AG09319 (cell line): ENCODE measurements around the gene ITPRIPL2.

ENCODE experiments used
- DNase-seq: peaks from one replicate; pipeline ENCODE4 v3.0.0-alpha.2; 2010; ENCODE audit warnings: low read depth; ENCODE audit errors: extremely low read depth
- CTCF ChIP-seq: IDR thresholded peaks from 2 replicates; pipeline ENCODE4 v1.5.1; 2011; ENCODE audit warnings: low read depth, mild to moderate bottlenecking, inconsistent platforms, low read length, moderate library complexity

The ITPRIPL2 gene

GRCh38 chr16:19073863-19074262, 39.9 kb upstream of the ITPRIPL2 start:
- no peak for TF ChIP-seq CTCF
- DNase-seq: no peak

GRCh38 chr16:19075511-19075910, 38.3 kb upstream of the ITPRIPL2 start:
- DNase-seq: no peak

GRCh38 chr16:19077879-19078278, 35.9 kb upstream of the ITPRIPL2 start:
- TF ChIP-seq CTCF: no peak
- no peak for DNase-seq

More at GRCh38 chr16:19075511-19075910, 38.3 kb upstream of the ITPRIPL2 start:
- TF ChIP-seq CTCF: no peak

GRCh38 chr16:19083670-19084069, 30.1 kb upstream of the ITPRIPL2 start:
- no peak for DNase-seq
- no peak for TF ChIP-seq CTCF

- no peak for DNase-seq
- no peak for TF ChIP-seq CTCF
These were observed 29.6 kb upstream of the ITPRIPL2 start for GRCh38 chr16:19084139-19084538.

GRCh38 chr16:19084879-19085278, 28.9 kb upstream of the ITPRIPL2 start:
- DNase-seq: no peak
- no peak for TF ChIP-seq CTCF

GRCh38 chr16:19085679-19086200, 28.0 kb upstream of the ITPRIPL2 start:
- no peak for DNase-seq
- TF ChIP-seq CTCF: no peak
